A204.1 (cell line): ENCODE measurements around the gene KANK2.

Source experiments
- FAIRE-seq: peaks from 2 replicates; lab custom pipeline; 2012; peaks lifted over from hg19 to GRCh38; lab: Jason Lieb, UNC

KANK2 gene

GRCh38 chr19:11197291-11198174 is at the start of gene KANK2:
TSS of gene KANK2 (minus strand) at chr19:11197545. CDS start at chr19:11194511, 3,034 bp downstream.
- no peak for FAIRE-seq

GRCh38 chr19:11246941-11247340 is 49.6 kb upstream of the KANK2 start:
- FAIRE-seq = no peak

GRCh38 chr19:11244846-11245589 is 47.7 kb upstream of the KANK2 start:
- FAIRE-seq = no peak

GRCh38 chr19:11243798-11244169 is 46.4 kb upstream of the KANK2 start:
- FAIRE-seq = no peak

GRCh38 chr19:11242864-11243797 is 45.8 kb upstream of the KANK2 start:
- FAIRE-seq = no peak

- FAIRE-seq = no peak
These were observed 44.7 kb upstream of the KANK2 start for GRCh38 chr19:11242025-11242424.

GRCh38 chr19:11240008-11240444 is 42.7 kb upstream of the KANK2 start:
- FAIRE-seq = no peak

- FAIRE-seq = no peak
These were observed 42.1 kb upstream of the KANK2 start, which contains the start of gene ANGPTL8 for GRCh38 chr19:11239377-11240000. TSS of gene ANGPTL8 (plus strand) at chr19:11239619. CDS start at chr19:11239638, 19 bp downstream.

- FAIRE-seq = no peak
These were observed 41.5 kb upstream of the KANK2 start for GRCh38 chr19:11238781-11239376.

- FAIRE-seq = no peak
These were observed 40.7 kb upstream of the KANK2 start for GRCh38 chr19:11238041-11238440.

GRCh38 chr19:11237321-11237720 is 40.0 kb upstream of the KANK2 start:
- no peak for FAIRE-seq

- no peak for FAIRE-seq
These were observed 39.3 kb upstream of the KANK2 start for GRCh38 chr19:11236324-11237301.

- FAIRE-seq = no peak
These were observed 37.2 kb upstream of the KANK2 start for GRCh38 chr19:11234486-11235075.

- no peak for FAIRE-seq
These were observed 35.7 kb upstream of the KANK2 start for GRCh38 chr19:11233073-11233472.

GRCh38 chr19:11232555-11232954 is 35.2 kb upstream of the KANK2 start:
- no peak for FAIRE-seq

GRCh38 chr19:11230621-11231386 is 33.5 kb upstream of the KANK2 start:
- no peak for FAIRE-seq

GRCh38 chr19:11227195-11227886 is 30.0 kb upstream of the KANK2 start:
- no peak for FAIRE-seq

GRCh38 chr19:11226716-11227166 is 29.4 kb upstream of the KANK2 start:
- FAIRE-seq = no peak
